Panc1 (cell line): ENCODE measurements around the gene VTI1B. TPM values are rescaled to one million over a fixed set of nuclear protein-coding genes. Genes with fewer than 3 reads are reported as not detected.

Source experiments
- ATAC-seq: fragments of 200-7000 bp; cut with Tn5 transposase; 2 replicates; pipeline ENCODE4 v1.9.1; 2020; ENCODE audit warnings: mild to moderate bottlenecking, moderate library complexity
- BruUV-seq: library from RNA; stranded (reverse); fragments of 400-500 nt; replicated peaks from 2 replicates; lab custom pipeline; 2021; lab: Mats Ljungman, UMichigan
- CTCF ChIA-PET: fragments of 300-600 bp; sonication (Branson Sonifier 250); formaldehyde crosslinking; loops from one replicate; lab custom pipeline; 2022; ENCODE audit warnings: antibody characterized with exemption; lab: Charles Lee
- POLR2A ChIA-PET: fragments of 300-600 bp; sonication (Branson Sonifier 250); formaldehyde crosslinking; loops from one replicate; lab custom pipeline; 2022; ENCODE audit warnings: antibody characterized with exemption; lab: Charles Lee
- DNase-seq: peaks from one replicate; pipeline ENCODE4 v3.0.0-alpha.2; 2010; ENCODE audit warnings: low read depth, low spot score
- H3K27ac ChIP-seq: 2 replicates; pipeline ENCODE4 v1.5.1; 2011; ENCODE audit warnings: mild to moderate bottlenecking, low read length, inconsistent platforms
- H3K27me3 ChIP-seq: fragments of 200-500 bp; sonication (Bioruptor generic); 2 replicates; pipeline ENCODE4 v1.6.0; 2014; ENCODE audit warnings: low read length, inconsistent platforms; ENCODE audit not compliant: control insufficient read depth, insufficient read depth
- H3K36me3 ChIP-seq: fragments of 200-500 bp; sonication (Bioruptor generic); 2 replicates; pipeline ENCODE4 v1.5.1; 2014; ENCODE audit warnings: inconsistent platforms, mild to moderate bottlenecking, low read length, moderate library complexity; ENCODE audit not compliant: control insufficient read depth, insufficient read depth
- H3K4me1 ChIP-seq: 2 replicates; pipeline ENCODE4 v1.5.1; 2011; ENCODE audit warnings: inconsistent platforms, mild to moderate bottlenecking, low read length, moderate library complexity; ENCODE audit not compliant: control insufficient read depth, insufficient read depth
- H3K4me3 ChIP-seq, 2 experiments: 2 replicates each; pipeline ENCODE4 v1.5.1; 2011 to 2012; ENCODE audit warnings: low read depth in 2 of 2, low read length in 2 of 2, mild to moderate bottlenecking in 2 of 2, inconsistent platforms in 1 of 2, moderate library complexity in 1 of 2
- H3K9me3 ChIP-seq: fragments of 200-500 bp; sonication (Bioruptor generic); 2 replicates; pipeline ENCODE4 v1.5.1; 2014; ENCODE audit warnings: low read depth, mild to moderate bottlenecking, inconsistent platforms, low read length, moderate library complexity; ENCODE audit not compliant: control insufficient read depth, insufficient read depth
- SIN3A ChIP-seq: IDR thresholded peaks from 2 replicates; pipeline ENCODE4 v1.6.1; 2012; ENCODE audit warnings: low read depth, mild to moderate bottlenecking, low read length, moderate library complexity, borderline replicate concordance; ENCODE audit not compliant: insufficient read depth
- TCF7L2 ChIP-seq: IDR thresholded peaks from 2 replicates; pipeline ENCODE4 v1.6.1; 2011; ENCODE audit warnings: mild to moderate bottlenecking, low read depth, low read length, inconsistent platforms
- in situ Hi-C: cut with HindIII; loops from 2 replicates; pipeline ENCODE4 v1.10.0; 2016; ENCODE audit warnings: low sequenced_read_pairs, low pct_unique_long_range_greater_than_20kb
- intact Hi-C: fragments of 100-400 bp; cut with micrococcal nuclease; formaldehyde crosslinking; loops from one replicate; pipeline ENCODE4 v1.10.0; 2022; ENCODE audit not compliant: unreplicated experiment
- total RNA-seq: library from RNA; stranded (reverse); gene quantifications from one replicate; pipeline ENCODE4 v1.2.1, GENCODE V29; 2021; ENCODE audit not compliant: unreplicated experiment
- TF ChIP-seq, protein P1 (sequence below): fragments of 450-650 bp; IDR thresholded peaks from 2 replicates; pipeline ENCODE4 v1.5.1; 2017; ENCODE audit warnings: mild to moderate bottlenecking
- TF ChIP-seq, protein P2 (sequence below), 2 experiments: IDR thresholded peaks; 2 replicates each; pipeline ENCODE4 v1.6.1; 2011 to 2012; ENCODE audit warnings: low read depth in 2 of 2, control low read depth in 1 of 2, low read length in 1 of 2, mild to moderate bottlenecking in 1 of 2, moderate library complexity in 1 of 2; ENCODE audit not compliant: insufficient read depth in 1 of 2

The VTI1B gene
- total RNA-seq, 1 experiment from 2014 or later, result 84.9 TPM

DNA sequence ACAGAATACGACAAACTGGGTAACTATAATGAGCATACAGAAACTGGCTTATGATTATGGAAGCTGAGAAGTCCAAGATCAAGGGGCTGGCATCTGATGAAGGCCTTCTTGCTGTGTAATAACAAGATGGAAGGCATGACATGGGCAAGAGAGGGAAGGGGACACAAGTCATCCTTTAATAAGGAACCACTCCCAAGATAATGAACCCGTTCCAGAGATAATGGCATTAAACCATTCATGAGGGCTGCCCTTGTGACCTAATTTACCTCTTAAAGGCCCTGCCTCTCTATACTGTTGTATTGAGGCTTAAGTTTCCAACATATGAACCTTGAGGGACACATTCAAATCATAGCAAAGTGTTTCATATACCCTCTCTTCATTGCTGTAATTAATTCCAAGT lies 4.6 kb upstream of the VTI1B start:
- TF ChIP-seq, protein P1, sequence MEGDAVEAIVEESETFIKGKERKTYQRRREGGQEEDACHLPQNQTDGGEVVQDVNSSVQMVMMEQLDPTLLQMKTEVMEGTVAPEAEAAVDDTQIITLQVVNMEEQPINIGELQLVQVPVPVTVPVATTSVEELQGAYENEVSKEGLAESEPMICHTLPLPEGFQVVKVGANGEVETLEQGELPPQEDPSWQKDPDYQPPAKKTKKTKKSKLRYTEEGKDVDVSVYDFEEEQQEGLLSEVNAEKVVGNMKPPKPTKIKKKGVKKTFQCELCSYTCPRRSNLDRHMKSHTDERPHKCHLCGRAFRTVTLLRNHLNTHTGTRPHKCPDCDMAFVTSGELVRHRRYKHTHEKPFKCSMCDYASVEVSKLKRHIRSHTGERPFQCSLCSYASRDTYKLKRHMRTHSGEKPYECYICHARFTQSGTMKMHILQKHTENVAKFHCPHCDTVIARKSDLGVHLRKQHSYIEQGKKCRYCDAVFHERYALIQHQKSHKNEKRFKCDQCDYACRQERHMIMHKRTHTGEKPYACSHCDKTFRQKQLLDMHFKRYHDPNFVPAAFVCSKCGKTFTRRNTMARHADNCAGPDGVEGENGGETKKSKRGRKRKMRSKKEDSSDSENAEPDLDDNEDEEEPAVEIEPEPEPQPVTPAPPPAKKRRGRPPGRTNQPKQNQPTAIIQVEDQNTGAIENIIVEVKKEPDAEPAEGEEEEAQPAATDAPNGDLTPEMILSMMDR, result no peak
- TF ChIP-seq, protein P2, sequence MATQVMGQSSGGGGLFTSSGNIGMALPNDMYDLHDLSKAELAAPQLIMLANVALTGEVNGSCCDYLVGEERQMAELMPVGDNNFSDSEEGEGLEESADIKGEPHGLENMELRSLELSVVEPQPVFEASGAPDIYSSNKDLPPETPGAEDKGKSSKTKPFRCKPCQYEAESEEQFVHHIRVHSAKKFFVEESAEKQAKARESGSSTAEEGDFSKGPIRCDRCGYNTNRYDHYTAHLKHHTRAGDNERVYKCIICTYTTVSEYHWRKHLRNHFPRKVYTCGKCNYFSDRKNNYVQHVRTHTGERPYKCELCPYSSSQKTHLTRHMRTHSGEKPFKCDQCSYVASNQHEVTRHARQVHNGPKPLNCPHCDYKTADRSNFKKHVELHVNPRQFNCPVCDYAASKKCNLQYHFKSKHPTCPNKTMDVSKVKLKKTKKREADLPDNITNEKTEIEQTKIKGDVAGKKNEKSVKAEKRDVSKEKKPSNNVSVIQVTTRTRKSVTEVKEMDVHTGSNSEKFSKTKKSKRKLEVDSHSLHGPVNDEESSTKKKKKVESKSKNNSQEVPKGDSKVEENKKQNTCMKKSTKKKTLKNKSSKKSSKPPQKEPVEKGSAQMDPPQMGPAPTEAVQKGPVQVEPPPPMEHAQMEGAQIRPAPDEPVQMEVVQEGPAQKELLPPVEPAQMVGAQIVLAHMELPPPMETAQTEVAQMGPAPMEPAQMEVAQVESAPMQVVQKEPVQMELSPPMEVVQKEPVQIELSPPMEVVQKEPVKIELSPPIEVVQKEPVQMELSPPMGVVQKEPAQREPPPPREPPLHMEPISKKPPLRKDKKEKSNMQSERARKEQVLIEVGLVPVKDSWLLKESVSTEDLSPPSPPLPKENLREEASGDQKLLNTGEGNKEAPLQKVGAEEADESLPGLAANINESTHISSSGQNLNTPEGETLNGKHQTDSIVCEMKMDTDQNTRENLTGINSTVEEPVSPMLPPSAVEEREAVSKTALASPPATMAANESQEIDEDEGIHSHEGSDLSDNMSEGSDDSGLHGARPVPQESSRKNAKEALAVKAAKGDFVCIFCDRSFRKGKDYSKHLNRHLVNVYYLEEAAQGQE (IDR thresholded peaks at IDR 0.05; ENCODE audit: insufficient read depth in 1 of 2, low read depth in 2 of 2, low read length in 1 of 2), result no peak
- CTCF ChIA-PET, result no interaction called here
- BruUV-seq, result no TSS peak
- POLR2A ChIA-PET, result no interaction called here
- no peak overlapping the region for H3K4me3 ChIP-seq
- DNase-seq (no peak), ATAC-seq (no peak)
- in situ Hi-C loops, result no loop called here
- H3K27me3 ChIP-seq, result no peaks in the 10 kb centered on the region
- H3K4me1 ChIP-seq, result no peaks in the 10 kb centered on the region
- intact Hi-C loops, result no loop called here
- H3K9me3 ChIP-seq, result no peaks in the 10 kb centered on the region
- peaks cover 2% of the 10 kb centered on the region; the same call in 1 of the 2 replicates for H3K36me3 ChIP-seq
- H3K27ac ChIP-seq, result no peak overlapping the region

DNA sequence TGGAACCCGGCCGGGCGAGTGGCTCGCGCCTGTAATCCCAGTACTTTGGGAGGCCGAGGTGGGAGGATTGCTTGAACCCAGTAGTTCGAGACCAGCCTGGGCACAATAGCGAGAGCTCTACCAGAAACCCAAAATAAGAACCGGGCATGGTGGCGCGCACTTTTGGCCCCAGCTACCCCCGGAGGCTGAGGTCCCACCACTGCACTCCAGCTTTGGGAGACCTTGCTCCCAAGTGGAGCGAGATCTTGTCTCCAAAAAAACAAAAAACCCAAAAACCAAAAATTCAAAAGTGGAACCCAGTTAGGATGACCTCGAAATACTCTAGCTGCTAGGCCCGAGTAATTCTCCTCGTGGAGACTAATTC lies 769 bp upstream of the VTI1B start:
- TF ChIP-seq TCF7L2 (no peak), SIN3A (no peak)
- TF ChIP-seq, protein P2 (IDR thresholded peaks at IDR 0.05; ENCODE audit: insufficient read depth in 1 of 2, low read depth in 2 of 2, low read length in 1 of 2), result no peak
- Histone ChIP-seq H3K4me3 (peak overlapping the region; percentile 79 to 84), H3K36me3 (no peaks in the 10 kb centered on the region; the same call in 1 of the 2 replicates), H3K9me3 (no peaks in the 10 kb centered on the region), H3K27ac (peak overlapping the region; percentile 79), H3K4me1 (peaks cover 7% of the 10 kb centered on the region), H3K27me3 (no peaks in the 10 kb centered on the region)
- ChIA-PET POLR2A (no interaction called here), CTCF (no interaction called here)
- in situ Hi-C loops, result no loop called here
- ATAC-seq (no peak), DNase-seq (no peak)
- no TSS peak for BruUV-seq
- intact Hi-C loops, result no loop called here
